GM12872 (cell line): Measurements from ENCODE around the gene NRXN3.
A peak's percentile ranks its signal among the peaks of the same experiment; 100 is the strongest.

Source experiments
- CTCF ChIP-seq: IDR thresholded peaks from 3 replicates; pipeline ENCODE4 v1.5.1; 2011; ENCODE audit warnings: low read depth, mild to moderate bottlenecking, low read length, moderate library complexity; ENCODE audit not compliant: insufficient read depth

NRXN3 gene

DNA sequence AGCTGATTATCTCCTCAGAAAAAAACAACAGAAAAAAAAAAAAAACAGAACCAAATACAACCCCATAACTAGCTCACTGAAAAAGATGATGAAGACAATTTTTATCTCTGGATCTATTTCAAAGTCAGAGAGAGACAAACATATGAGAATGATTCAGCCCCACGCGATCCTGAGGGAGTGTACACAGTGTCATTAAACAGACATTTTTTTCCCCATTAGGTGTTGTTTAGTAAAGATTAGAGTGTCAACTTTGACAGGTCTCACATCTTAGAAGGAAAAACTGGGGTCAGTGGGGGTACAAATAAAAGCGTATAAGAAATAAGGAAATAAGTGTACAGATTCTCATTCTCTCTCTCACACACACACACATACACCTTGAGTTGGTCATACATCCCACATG lies 635.4 kb downstream of the NRXN3 start:
- TF ChIP-seq CTCF: no peak

- no peak for TF ChIP-seq CTCF
These were observed 652.9 kb downstream of the NRXN3 start for GRCh38 chr14:78823035-78823434.

DNA sequence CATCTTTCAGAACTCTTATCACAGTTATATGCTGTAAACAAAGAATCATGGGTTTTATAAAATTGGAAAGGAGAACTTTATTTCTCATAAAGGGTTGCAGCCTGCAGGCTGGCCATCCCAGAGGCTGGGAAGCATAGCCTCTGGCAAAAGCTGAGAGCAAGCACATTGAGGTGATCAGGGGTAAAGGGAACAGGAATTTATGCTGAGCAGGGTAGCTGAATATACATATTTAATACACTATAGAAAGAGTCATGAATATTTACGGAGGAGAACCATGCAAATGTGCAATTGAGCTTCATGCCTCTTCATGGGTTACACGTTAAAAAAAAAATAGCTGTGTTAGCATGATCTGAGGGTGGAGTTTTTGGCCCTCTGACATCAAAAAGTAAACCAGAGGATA lies 653.3 kb downstream of the NRXN3 start:
- TF ChIP-seq CTCF: no peak

DNA sequence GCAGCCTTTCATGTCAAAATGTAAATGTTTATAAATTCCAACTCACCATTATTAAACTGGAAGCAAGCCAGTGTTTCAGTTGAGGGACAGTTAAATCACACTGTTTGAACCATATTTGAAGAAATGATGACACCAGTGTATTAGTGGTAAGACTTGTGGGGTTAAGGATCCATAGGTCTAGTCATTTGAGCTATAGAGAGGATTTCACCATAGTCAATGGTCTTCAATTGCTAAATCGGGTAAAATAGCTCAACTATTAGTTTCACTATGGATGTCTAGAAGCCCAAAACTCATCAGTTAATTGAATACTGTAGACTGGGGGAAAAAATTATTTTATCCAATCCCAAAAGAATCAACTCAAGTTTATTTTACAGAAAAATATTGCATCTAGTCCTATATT lies 659.1 kb downstream of the NRXN3 start:
- TF ChIP-seq CTCF: no peak

DNA sequence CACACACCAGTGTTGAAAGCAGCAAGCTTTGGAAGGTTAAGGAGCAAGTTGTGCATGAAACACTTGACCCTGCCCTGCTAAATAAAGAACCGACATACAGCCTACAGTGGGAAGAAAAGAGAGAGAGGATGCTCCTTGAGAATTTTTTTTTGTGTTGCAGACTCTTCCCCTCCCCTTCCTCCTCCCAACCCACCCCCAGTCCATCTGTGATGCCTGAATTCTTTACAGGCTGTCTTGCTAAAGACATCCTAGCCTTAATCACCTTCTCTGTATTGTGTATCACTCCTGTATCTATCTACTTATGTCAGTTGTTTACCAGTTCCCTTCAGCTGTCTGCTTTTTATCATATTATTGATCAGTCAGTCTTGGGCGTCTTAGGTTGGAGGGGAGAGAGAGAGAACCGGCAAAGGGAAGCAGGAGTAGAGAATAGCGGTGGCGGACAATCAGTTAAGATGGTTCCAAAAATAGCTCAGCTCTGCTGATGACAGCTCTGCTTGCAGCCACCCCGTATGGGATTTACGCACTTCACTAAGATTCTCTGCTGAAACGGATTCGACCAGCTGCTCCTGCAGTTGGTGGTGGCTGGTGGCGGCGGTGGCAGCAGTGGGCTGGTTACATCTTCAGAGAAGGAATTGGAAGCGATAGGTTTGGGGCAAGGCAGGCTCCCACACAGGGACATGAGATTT lies 664.7 kb downstream of the NRXN3 start:
- TF ChIP-seq CTCF: no peak

DNA sequence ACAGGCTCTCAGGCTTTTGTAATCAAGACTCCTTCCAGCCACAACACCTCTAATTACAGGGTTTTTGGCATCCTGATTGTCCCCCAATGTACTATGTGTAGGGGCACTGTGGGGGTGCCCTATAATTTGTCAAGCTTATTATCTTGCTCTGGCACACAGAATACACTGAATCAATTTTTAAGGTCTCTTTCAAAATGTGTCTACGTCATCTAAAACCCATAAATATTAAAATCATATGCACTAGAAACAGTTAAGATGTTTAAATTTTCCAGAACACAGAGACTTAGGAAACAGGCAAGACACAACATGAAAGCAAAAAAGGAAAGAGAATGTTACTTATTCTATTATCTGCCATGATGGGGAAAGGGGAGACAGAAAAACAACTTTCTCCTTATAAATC lies 665.7 kb downstream of the NRXN3 start:
- TF ChIP-seq CTCF: no peak

- peak; percentile 59 for TF ChIP-seq CTCF
These were observed 666.6 kb downstream of the NRXN3 start for GRCh38 chr14:78836777-78837176.
